Right hindlimb (tissue), 1 donor: ENCODE data around the gene OR52H1.

ENCODE experiments used
- DNase-seq: peaks from one replicate; pipeline ENCODE4 v3.0.0-alpha.2; 2018

The OR52H1 gene

GRCh38 chr11:5531053-5531831 is 17.1 kb downstream of the OR52H1 start:
- DNase-seq = no peak

GRCh38 chr11:5528495-5528894 is 19.8 kb downstream of the OR52H1 start:
- DNase-seq = no peak

GRCh38 chr11:5527716-5528115 is 20.6 kb downstream of the OR52H1 start:
- DNase-seq = no peak

DNA sequence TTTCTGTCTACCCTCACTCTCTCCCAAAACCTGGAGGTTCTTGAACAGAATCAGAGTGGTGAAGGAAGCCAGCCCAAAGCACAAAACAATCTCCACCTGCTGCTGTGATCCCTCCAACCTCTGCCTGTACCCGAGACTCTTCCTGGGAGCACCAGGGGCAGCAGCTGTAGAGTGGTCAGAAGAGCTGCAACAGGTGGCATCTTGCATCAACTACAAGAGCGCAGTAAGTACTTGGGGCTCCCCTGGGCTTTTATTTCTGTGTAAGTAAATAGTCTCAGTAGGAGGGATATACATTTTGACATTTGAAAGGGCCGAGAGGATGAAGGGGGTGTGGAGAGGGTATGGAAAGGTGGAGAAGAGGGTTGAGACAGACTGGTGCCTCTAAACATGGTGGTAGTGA is 23.6 kb downstream of the OR52H1 start:
- no peak for DNase-seq

GRCh38 chr11:5522308-5522707 is 26.0 kb downstream of the OR52H1 start:
- no peak for DNase-seq

GRCh38 chr11:5521540-5521939 is 26.8 kb downstream of the OR52H1 start:
- DNase-seq = no peak

- DNase-seq = no peak
Measured at GRCh38 chr11:5516599-5516998, 31.7 kb downstream of the OR52H1 start, which contains the start of gene UBQLNL. TSS of gene UBQLNL (minus strand) at chr11:5516699. CDS start at chr11:5516441, 258 bp downstream.

DNA sequence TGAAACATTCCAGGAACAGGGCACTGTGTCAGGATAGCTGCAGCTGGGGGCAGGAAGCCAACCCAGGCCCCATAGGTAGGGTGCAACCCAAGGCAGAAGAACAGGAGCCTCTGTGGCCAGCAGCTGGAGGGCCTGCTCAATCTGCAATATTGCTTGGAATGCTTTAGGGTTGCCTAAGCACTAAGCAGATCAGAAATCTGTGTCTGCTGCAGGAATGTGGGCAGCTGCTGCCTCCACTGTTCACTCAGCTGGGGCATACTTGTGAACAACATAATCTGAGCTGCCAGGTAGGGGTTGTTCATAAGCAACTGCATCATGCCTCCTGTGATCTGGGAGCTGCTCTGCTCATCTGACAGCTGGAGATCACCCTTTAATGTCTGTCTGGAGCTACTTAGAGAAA is 33.5 kb downstream of the OR52H1 start:
- no peak for DNase-seq

- DNase-seq = no peak
Measured at GRCh38 chr11:5509803-5510202, 38.5 kb downstream of the OR52H1 start, which contains the start of gene UBQLN3. TSS of gene UBQLN3 (minus strand) at chr11:5509957. CDS start at chr11:5509558, 399 bp downstream.

DNA sequence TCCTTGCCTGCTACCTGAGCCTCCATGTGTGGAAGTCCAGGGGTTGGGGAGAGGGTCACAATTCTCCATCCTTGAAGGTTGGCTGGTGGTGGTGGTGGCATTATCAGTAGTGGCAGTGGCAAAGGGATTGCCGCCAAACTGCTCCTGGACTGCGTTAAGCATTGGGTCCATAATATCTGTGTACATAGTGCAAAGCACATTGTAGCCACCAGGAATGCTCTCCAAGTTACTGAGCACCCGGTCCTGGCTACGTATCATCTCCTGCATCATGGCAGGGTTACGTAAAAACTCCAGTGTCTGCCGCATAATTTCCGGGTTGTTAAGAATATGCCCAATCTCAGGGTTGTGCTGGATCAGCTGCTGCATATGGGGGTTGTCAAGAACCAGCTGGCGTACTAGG is 39.7 kb downstream of the OR52H1 start:
- no peak for DNase-seq

- DNase-seq = peak; percentile 25
Measured at GRCh38 chr11:5507933-5508305, 40.4 kb downstream of the OR52H1 start.

- DNase-seq = no peak
Measured at GRCh38 chr11:5507177-5507932, 41.0 kb downstream of the OR52H1 start.

DNA sequence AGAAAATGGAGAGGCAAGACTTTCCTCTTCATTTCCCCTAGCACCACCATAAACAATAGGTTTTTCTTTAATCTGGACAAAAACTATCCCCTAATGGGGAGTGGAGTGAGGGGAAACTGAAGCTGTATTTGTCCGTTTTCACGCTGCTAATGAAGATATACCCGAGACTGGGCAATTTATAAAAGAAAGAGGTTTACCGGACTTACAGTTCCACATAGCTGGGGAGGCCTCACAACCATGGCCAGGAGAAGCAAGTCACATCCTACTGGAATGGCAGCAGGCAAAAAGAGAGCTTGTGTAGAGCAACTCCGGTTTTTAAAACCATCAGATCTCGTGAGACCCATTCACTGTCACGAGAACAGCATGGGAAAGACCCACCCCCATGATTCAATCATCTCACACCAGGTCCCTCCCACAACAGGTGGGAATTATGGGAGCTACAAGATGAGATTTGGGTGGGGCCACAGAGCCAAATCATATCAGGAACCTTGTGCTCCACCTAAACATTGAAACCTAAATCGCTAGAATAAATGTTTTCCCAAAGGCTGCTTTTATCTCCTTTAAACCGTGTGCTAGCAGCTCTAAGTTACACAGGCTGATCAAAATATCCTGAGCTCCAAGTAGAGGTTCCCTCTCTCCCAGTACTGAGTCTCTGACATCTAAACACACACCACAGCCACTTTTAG is 42.8 kb downstream of the OR52H1 start:
- no peak for DNase-seq

GRCh38 chr11:5504403-5504921 is 43.9 kb downstream of the OR52H1 start:
- no peak for DNase-seq

DNA sequence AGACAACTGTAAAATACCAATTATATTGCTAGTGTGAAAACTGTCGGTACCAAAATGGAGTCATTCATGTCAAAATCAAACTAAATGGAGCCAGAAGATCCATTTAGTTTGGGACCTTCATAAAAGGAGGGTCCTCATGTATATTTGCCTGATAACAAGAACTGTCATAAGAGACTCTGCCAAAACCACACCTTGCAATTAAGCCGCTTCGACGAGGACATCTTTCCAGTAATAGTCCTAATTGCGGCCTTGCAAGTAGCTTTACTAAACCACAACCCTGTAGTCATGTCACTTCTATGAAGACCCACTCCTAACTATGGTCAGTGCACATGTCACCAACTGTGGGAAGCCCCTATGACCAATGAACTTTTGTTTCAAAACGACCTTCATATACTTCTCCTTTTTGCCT is 47.9 kb downstream of the OR52H1 start:
- DNase-seq = no peak

DNA sequence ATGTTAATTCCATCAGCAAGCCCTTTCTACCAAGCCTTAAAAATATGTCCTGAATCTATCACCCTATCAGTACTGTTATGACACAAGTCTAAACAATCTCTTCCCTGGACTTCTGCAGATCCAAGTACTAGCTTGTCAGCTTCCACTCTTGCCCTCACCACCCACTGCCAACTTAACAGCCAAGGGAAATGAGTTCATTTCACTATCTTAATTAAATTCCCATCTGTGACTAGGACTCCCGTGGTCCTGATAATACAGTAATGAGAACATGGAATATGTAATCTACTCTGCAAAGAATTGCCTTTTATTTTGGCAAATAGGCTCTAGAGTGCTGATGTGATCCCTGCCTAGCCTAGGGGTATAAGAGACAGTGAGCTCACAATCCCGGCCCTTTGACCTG is 48.7 kb downstream of the OR52H1 start:
- no peak for DNase-seq
